HCT116 (cell line): ENCODE data around the gene ZCCHC9. TPM values are rescaled to one million over a fixed set of nuclear protein-coding genes. Genes with fewer than 3 reads are reported as not detected.

ENCODE experiments used
- ATAC-seq: fragments of 200-7000 bp; cut with Tn5 transposase; 2 replicates; pipeline ENCODE4 v1.9.1; 2020; ENCODE audit warnings: mild to moderate bottlenecking, moderate library complexity
- BruUV-seq: library from RNA; stranded (reverse); fragments of 400-500 nt; replicated peaks from 2 replicates; lab custom pipeline; 2021; lab: Mats Ljungman, UMichigan
- CTCF ChIA-PET: fragments of 300-600 bp; sonication (Branson Sonifier 250); formaldehyde crosslinking; loops from one replicate; lab custom pipeline; 2021; ENCODE audit warnings: antibody characterized with exemption; lab: Charles Lee
- POLR2A ChIA-PET: fragments of 300-600, 350-600 bp; sonication (Branson Sonifier 250); formaldehyde crosslinking; loops from one replicate; lab custom pipeline; 2021; ENCODE audit warnings: antibody characterized with exemption; lab: Charles Lee
- RAD21 ChIA-PET, 2 experiments: fragments of 300-600 bp; sonication (Branson Sonifier 250); formaldehyde crosslinking; loops; one replicate each; lab custom pipeline; 2023; ENCODE audit warnings: low total read pairs in 2 of 2; ENCODE audit not compliant: uncharacterized antibody in 2 of 2, unreplicated experiment in 2 of 2, low non-redundant PET in 1 of 2; lab: Charles Lee
- DNase-seq: peaks from one replicate; pipeline ENCODE4 v3.0.0-alpha.2; 2010; ENCODE audit warnings: low read depth, low spot score
- H2AFZ ChIP-seq: fragments of 200-600 bp; shearing (Covaris generic), sonication (generic); 2 replicates; pipeline ENCODE4 v1.6.1; 2017; ENCODE audit warnings: low read depth, mixed run types, mixed read lengths, antibody characterized with exemption, low read length; ENCODE audit not compliant: poor library complexity, severe bottlenecking
- H3K27ac ChIP-seq: 2 replicates; pipeline ENCODE4 v1.5.1; 2012; ENCODE audit warnings: low read depth, low read length
- H3K27me3 ChIP-seq: fragments of 200-600 bp; sonication (generic); 2 replicates; pipeline ENCODE4 v1.6.1; 2016; ENCODE audit warnings: mixed run types, low read length, mixed read lengths; ENCODE audit not compliant: insufficient read depth
- H3K36me3 ChIP-seq, 2 experiments: fragments of 200-500 bp in 1 of 2; fragments of 200-600 bp in 1 of 2; sonication (Bioruptor generic) in 1 of 2; sonication (generic) in 1 of 2; 2 replicates each; pipeline versions ENCODE4 v1.5.1 to v1.6.1; 2014 to 2016; ENCODE audit warnings: low read length in 2 of 2, inconsistent platforms in 1 of 2, mixed read lengths in 1 of 2, mixed run types in 1 of 2; ENCODE audit not compliant: insufficient read depth in 2 of 2, control insufficient read depth in 1 of 2
- H3K4me1 ChIP-seq, 2 experiments: fragments of 200-600 bp in 1 of 2; sonication (generic) in 1 of 2; 2 replicates each; pipeline versions ENCODE4 v1.5.1 to v1.6.1; 2012 to 2017; ENCODE audit warnings: low read length in 2 of 2, inconsistent platforms in 1 of 2, mild to moderate bottlenecking in 1 of 2, mixed read lengths in 1 of 2, mixed run types in 1 of 2, moderate library complexity in 1 of 2; ENCODE audit not compliant: insufficient read depth in 2 of 2, control insufficient read depth in 1 of 2
- H3K4me2 ChIP-seq: fragments of 200-600 bp; sonication (generic); 2 replicates; pipeline ENCODE4 v1.6.1; 2017; ENCODE audit warnings: mixed run types, low read length, mixed read lengths
- H3K4me3 ChIP-seq, 2 experiments: fragments of 200-600 bp in 1 of 2; sonication (generic) in 1 of 2; replicated peaks in 1 of 2; 2 replicates each; pipeline ENCODE4 v1.5.1; 2011 to 2016; ENCODE audit warnings: low read length in 2 of 2, control low read depth in 1 of 2, low read depth in 1 of 2, mild to moderate bottlenecking in 1 of 2, mixed read lengths in 1 of 2, mixed run types in 1 of 2
- H3K79me2 ChIP-seq: fragments of 200-600 bp; sonication (generic); 2 replicates; pipeline ENCODE4 v1.6.1; 2017; ENCODE audit warnings: mild to moderate bottlenecking, mixed run types, low read length, moderate library complexity, mixed read lengths; ENCODE audit not compliant: insufficient read depth
- H3K9ac ChIP-seq: fragments of 200-600 bp; sonication (generic); 2 replicates; pipeline ENCODE4 v1.6.1; 2016; ENCODE audit warnings: low read length, mixed read lengths
- H3K9me2 ChIP-seq: fragments of 200-600 bp; sonication (generic), shearing (Covaris generic); 2 replicates; pipeline ENCODE4 v1.6.1; 2017; ENCODE audit warnings: mixed run types, mild to moderate bottlenecking, moderate library complexity; ENCODE audit not compliant: insufficient read depth
- H3K9me3 ChIP-seq, 2 experiments: fragments of 200-500 bp in 1 of 2; fragments of 200-600 bp in 1 of 2; sonication (Bioruptor generic) in 1 of 2; sonication (generic) in 1 of 2; 2 replicates each; pipeline ENCODE4 v1.6.1; 2014 to 2017; ENCODE audit warnings: low read length in 2 of 2, mixed read lengths in 2 of 2, inconsistent platforms in 1 of 2, low read depth in 1 of 2, mild to moderate bottlenecking in 1 of 2, mixed run types in 1 of 2, moderate library complexity in 1 of 2; ENCODE audit not compliant: control insufficient read depth in 1 of 2, insufficient read depth in 1 of 2
- H4K20me1 ChIP-seq: fragments of 200-600 bp; sonication (generic), shearing (Covaris generic); 2 replicates; pipeline ENCODE4 v1.6.1; 2017; ENCODE audit warnings: mixed run types, mild to moderate bottlenecking, moderate library complexity; ENCODE audit not compliant: insufficient read depth
- ATF3 ChIP-seq: IDR thresholded peaks from 2 replicates; pipeline ENCODE4 v1.6.1; 2012
- CBX3 ChIP-seq: IDR thresholded peaks from 2 replicates; pipeline ENCODE4 v1.6.1; 2012; ENCODE audit warnings: low read depth
- EGR1 ChIP-seq: IDR thresholded peaks from 2 replicates; pipeline ENCODE4 v1.6.1; 2012; ENCODE audit warnings: low read depth
- EZH2phosphoT487 ChIP-seq: fragments of 200-600 bp; IDR thresholded peaks from 2 replicates; pipeline ENCODE4 v1.6.1; 2018; ENCODE audit warnings: antibody characterized with exemption, borderline replicate concordance
- MAX ChIP-seq: IDR thresholded peaks from 2 replicates; pipeline ENCODE4 v1.6.1; 2012
- POLR2AphosphoS5 ChIP-seq: IDR thresholded peaks from 2 replicates; pipeline ENCODE4 v1.6.1; 2011; ENCODE audit warnings: mild to moderate bottlenecking, low read depth, low read length, moderate library complexity
- REST ChIP-seq: IDR thresholded peaks from 2 replicates; pipeline ENCODE4 v1.6.1; 2012; ENCODE audit warnings: low read depth
- SIN3A ChIP-seq: IDR thresholded peaks from 2 replicates; pipeline ENCODE4 v1.6.1; 2012; ENCODE audit warnings: low read depth
- SP1 ChIP-seq: IDR thresholded peaks from 2 replicates; pipeline ENCODE4 v1.6.1; 2012; ENCODE audit warnings: low read depth
- SRF ChIP-seq: IDR thresholded peaks from 2 replicates; pipeline ENCODE4 v1.6.1; 2012; ENCODE audit warnings: low read depth
- TCF7L2 ChIP-seq: IDR thresholded peaks from 2 replicates; pipeline ENCODE4 v1.7.0; 2011; ENCODE audit warnings: borderline replicate concordance, inconsistent platforms; ENCODE audit not compliant: insufficient read depth, insufficient read length; ENCODE audit errors: extremely low read depth
- YY1 ChIP-seq: IDR thresholded peaks from 2 replicates; pipeline ENCODE4 v1.6.1; 2011; ENCODE audit warnings: low read length, low read depth, moderate library complexity, mild to moderate bottlenecking; ENCODE audit not compliant: insufficient replicate concordance; ENCODE audit errors: extremely low read depth
- intact Hi-C: fragments of 100-400 bp; cut with micrococcal nuclease; formaldehyde crosslinking; loops from 2 replicates; pipeline ENCODE4 v1.10.0; 2022
- total RNA-seq: library from RNA; stranded (reverse); gene quantifications from one replicate; pipeline ENCODE4 v1.2.1, GENCODE V29; 2021; ENCODE audit not compliant: unreplicated experiment

ZCCHC9 gene
- total RNA-seq, 1 experiment from 2014 or later, result 33.7 TPM

GRCh38 chr5:81283976-81284375, 17.4 kb upstream of the ZCCHC9 start (continued):
- no peak for TF ChIP-seq ATF3
- TF ChIP-seq SIN3A, result no peak
- TF ChIP-seq EZH2phosphoT487, result no peak
- TF ChIP-seq CBX3, result no peak
- no peak for TF ChIP-seq SRF

- POLR2A ChIA-PET, result no interaction called here
- RAD21 ChIA-PET, result no interaction called here
Observed at GRCh38 chr5:81286059-81286617, 15.2 kb upstream of the ZCCHC9 start.

More at GRCh38 chr5:81286059-81286617, 15.2 kb upstream of the ZCCHC9 start:
- Histone ChIP-seq H3K9me2 (no peaks in the 10 kb centered on the region), H3K27ac (no peak overlapping the region), H3K4me3 (no peak overlapping the region), H3K36me3 (no peaks in the 10 kb centered on the region), H3K27me3 (no peaks in the 10 kb centered on the region), H4K20me1 (no peaks in the 10 kb centered on the region), H3K79me2 (peaks cover 47% of the 10 kb centered on the region), H3K4me2 (no peak overlapping the region)
- intact Hi-C loops, result no loop called here
- CTCF ChIA-PET, result no interaction called here
- ATAC-seq, result no peak
- DNase-seq, result no peak
- TF ChIP-seq REST (no peak), TCF7L2 (no peak), EZH2phosphoT487 (no peak), MAX (no peak), POLR2AphosphoS5 (no peak), SP1 (no peak), EGR1 (no peak), YY1 (no peak)
- TF ChIP-seq, all 23 proteins: peak for 0
- Histone ChIP-seq H3K4me1 (no peaks in the 10 kb centered on the region), H3K9ac (no peak overlapping the region), H2AFZ (no peak overlapping the region), H3K9me3 (no peaks in the 10 kb centered on the region)
- BruUV-seq, result no TSS peak
